NCI-H187 (cell line): ENCODE measurements around the gene ANKH.
A peak's percentile ranks its signal among the peaks of the same experiment; 100 is the strongest.
"Not testable (repeated sequence)": the region's sequence is repeated elsewhere in the genome, so short reads cannot be mapped to it uniquely, and the experiment has no call there.

Experiments used
- DNase-seq, 2 experiments: peaks; one replicate each; lab custom pipeline; 2025; lab: John Stamatoyannopoulos, UW

Gene ANKH

GRCh38 chr5:14871214-14872069 lies at the start of gene ANKH:
ANKH (minus strand) TSS chr5:14871778; CDS start chr5:14871447, 331 bp downstream.
- peak; percentile 60 to 80 for DNase-seq

- no peak for DNase-seq
Observed at GRCh38 chr5:14920121-14920520, 48.5 kb upstream of the ANKH start.

DNA sequence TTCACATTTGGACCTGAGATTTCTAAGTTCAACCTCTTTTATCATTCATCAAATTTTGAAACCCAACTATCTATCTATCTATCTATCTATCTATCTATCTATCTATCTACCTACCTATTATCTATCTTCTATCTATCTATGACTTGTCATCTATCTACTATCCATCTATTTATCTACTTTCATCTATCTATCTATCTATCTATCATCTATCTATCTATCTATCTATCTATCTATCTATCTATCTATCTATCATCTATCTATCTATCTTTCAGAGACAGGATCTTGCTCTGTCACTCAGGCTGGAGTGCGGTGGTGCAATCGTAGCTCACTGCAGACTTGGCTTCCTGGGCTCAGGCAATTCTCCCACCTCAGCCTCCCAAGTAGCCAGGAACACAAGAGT lies 47.5 kb upstream of the ANKH start:
- DNase-seq, result not testable (repeated sequence)

GRCh38 chr5:14917719-14918118 lies 46.1 kb upstream of the ANKH start:
- no peak for DNase-seq

DNA sequence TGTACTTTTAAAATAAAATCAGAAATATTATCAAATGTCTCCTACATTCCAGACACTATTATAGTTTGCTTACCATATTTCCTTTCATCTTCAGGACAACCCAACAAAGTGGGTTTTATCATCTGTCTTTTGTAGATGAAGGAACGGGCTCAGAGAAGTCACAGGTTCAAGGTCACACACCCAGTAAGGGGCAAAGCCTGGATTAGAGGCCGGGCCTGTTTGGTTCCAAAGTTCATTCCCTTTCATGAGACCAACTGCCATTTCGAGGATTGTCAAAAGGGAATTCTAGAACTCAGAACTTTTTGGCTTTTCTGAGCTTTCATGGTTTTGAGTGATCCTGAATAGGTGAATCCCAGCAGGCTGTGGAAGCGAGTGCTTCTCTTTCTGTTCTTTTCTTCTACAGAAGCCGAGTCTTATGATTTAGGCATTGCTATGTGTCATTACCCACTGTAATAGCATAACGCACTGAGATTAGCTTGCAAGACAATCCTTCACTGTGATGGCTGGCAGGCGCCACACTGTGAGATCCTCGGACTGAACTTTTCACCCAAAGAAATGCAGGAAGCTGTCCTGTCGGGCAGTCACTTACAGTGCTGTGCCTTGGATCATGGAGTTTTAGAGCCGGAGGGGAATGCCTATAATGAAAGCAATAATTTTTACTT lies 43.8 kb upstream of the ANKH start:
- no peak for DNase-seq

DNA sequence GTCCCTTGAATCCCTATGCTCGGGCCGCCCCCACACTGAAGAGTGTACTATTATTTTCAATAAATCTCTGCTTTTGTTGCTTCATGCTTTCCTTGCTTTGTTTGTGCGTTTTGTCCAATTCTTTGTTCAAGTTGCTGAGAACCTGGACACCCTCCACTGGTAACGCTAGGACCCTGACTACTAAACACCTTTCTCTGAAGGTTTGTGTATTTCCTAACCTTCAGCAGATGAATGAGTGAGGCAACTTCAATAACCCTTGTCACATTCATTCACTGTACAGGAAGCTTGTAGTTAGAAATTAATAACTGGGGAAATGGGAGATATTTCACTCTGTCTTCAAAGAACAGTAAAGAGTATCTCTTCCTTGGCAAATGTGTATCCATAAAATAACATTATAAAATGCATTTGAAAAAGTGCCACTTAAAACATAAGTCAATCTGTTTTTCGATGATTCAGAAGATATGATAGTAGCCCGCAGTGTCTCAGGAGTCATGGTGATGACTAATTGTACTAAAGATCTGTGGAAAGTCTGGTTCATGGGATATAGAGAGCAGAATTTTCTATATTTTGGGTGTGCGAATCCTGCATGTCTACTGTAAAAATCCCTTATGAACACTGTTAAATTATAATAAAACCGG lies 43.2 kb upstream of the ANKH start:
- DNase-seq, result no peak

- DNase-seq, result no peak
Observed at GRCh38 chr5:14914193-14914592, 42.6 kb upstream of the ANKH start.

DNA sequence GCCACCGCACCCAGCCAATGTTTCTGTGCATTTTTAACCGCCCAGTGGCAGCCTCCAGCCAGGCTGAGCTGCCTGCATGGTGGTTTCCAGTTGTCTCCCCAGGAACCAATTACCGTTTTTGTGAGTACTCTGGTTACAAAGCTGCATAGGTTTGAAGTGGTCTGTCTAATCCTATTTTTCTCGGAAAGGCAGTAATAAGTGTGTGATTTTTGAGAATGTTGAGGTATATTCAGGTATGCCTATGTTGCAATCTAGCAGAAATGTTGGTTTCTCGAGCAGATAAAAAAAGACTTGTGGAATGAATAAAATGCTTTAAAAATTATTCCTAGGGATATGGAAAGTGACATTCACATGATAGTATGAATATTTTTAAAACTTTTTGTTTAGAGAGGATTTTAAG lies 41.5 kb upstream of the ANKH start:
- DNase-seq, result no peak

DNA sequence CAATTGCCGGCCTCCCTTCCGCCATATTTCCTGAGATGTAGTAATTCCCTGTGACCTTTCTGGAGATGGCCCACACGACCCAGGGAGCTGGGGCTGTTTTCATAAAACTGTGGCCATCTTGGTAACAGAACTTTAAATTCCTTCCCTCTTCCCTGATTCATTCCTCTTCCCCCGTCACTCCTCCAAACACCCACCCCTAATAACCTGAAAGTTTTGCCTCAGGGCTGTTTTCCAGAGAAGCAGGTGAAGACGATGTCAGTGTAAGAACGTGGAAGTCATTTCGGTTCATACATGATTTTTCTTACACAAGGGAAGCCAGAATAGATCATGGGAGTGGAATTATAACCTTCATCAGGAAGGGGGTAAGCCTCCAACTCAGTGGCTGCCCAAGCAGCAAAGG lies 40.6 kb upstream of the ANKH start:
- no peak for DNase-seq

DNA sequence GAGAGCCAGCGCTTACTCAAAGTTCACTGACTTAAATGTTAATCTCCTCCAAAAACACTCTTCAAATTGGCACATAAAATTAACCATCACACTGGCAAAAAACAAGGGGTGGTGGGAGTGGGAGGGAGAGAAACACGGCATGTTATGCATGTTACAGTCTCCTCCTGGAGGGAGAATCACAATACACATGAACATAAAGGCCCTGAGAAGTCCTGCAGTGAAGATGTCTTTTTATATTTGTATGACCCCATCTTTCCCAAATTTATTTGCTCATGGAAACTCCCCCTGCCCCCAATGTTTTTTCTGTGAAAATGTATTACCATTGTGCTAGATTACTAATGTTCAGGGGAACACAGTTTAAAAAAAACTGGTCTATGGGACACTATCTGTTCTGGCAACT lies 37.8 kb upstream of the ANKH start:
- no peak for DNase-seq

DNA sequence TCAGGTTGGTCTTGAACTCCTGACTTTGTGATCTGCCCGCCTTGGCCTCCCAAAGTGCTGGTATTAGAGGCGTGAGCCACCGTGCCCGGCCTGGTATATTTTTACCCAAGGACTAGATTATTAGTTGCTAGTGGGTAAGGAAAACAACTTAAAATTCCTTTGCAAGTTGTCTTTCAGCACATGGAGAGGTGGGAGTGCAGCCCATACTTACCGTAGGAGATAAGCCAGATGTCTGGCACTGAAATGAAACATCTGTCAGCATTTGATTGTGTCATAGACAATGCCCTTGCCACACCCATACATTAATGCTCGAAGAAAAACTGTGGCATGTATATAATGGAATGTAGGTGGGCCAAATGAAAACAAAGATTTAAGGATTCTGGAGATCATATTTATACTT lies 36.6 kb upstream of the ANKH start:
- DNase-seq, result no peak

- no peak for DNase-seq
Observed at GRCh38 chr5:14906628-14907027, 35.0 kb upstream of the ANKH start.

- DNase-seq, result no peak
Observed at GRCh38 chr5:14902826-14903560, 31.4 kb upstream of the ANKH start.

DNA sequence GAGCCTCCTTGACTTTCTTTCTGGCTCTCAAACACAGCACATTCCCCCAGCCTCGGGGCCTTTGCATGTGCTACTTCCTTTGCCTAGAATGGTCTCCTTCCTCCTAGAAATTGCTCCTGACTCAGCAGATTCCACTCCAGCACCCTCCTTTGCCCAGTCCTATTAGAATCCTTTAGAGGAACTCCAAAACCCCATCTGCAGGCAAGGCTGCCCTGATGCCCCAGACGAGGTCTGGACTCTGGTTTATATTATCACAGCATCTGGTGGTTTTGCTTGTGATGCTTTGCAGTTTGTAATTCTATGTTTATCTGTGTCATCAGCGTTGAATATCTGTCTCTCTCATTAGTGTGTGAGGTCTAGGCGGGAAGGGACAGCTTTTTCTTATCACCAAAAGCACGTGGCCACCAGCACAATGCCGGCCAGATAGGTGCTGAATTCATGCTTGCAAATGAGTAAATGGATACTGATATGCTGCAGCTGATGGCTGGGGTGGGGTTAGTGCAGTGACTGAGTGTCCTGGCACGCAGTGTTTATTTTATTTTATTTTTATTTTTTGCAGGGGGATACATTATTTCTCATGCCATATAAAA lies 30.0 kb upstream of the ANKH start:
- DNase-seq, result no peak

GRCh38 chr5:14900693-14901461 lies 29.3 kb upstream of the ANKH start:
- no peak for DNase-seq

- DNase-seq, result no peak
Observed at GRCh38 chr5:14896131-14896530, 24.6 kb upstream of the ANKH start.

- no peak for DNase-seq
Observed at GRCh38 chr5:14895301-14895700, 23.7 kb upstream of the ANKH start.

GRCh38 chr5:14894748-14895147 lies 23.2 kb upstream of the ANKH start:
- DNase-seq, result no peak

- DNase-seq, result no peak
Observed at GRCh38 chr5:14893381-14893780, 21.8 kb upstream of the ANKH start.

- DNase-seq, result no peak
Observed at GRCh38 chr5:14890846-14891245, 19.3 kb upstream of the ANKH start.

DNA sequence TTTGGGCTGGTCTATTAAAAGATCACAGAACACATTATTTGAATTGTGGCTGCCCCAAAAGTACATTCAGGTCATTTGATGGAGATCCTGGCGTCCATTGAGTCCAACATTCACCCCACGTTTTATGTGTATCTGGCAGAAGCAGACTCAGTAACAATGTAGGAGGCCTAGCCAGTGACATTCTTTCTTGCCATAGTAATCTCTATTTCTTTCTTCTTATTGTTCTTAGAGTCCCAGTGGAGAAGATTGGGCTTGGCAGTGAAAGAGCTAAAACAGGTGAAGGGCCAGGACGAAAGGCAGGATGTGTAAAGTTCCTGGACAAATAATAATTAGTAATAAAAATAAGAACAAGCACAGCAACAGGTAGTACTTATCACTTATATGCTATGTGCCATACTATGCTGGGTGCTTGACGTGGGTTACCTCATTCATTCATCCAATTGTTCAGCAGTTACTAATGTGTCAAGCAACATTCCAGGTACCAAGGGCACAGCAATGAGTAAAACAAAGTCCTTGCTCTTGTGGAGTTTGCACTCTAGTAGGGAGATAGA lies 12.6 kb upstream of the ANKH start:
- DNase-seq, result no peak
